ENCODE results near the gene EAF1.
A peak's percentile ranks its signal among the peaks of the same experiment; 100 is the strongest.
"Not testable (repeated sequence)": the region's sequence is repeated elsewhere in the genome, so short reads cannot be mapped to it uniquely, and the experiment has no call there.

The EAF1 gene

DNA sequence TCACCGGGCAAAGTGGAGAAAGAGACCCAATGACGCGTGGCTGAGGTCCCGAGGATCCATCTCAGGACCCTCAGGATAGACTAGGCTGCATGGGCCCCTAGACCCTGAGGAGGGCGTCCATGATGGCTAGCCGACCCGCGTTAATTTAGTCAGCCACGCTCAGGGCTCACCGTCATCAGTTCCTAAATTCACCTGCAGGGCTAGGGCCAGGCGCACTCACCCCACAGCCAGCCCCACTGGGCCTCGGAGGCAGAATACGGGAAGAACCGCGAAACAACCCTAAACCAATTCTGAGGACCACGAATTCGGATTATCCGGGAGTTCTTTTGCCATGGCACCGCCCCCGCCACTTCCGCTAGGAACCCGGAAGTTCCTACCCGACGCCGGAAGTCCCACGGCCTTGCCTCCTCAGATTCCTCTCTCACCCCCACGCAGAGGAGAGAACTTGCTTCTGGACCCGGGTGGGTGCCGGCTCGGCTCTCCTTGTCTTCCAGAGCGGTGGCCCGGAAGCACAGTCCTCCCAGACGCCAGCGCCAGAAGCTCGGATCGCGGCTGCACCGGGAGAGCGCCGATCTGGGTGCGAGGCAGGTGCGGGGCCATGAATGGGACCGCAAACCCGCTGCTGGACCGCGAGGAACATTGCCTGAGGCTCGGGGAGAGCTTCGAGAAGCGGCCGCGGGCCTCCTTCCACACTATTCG is at the start of gene EAF1, which contains the start of gene METTL6:
Gene EAF1, plus strand, starts transcription at position 417 of the 699 bp plus-strand sequence. Its CDS starts 182 bp downstream, at position 599.
Gene METTL6, minus strand, starts transcription at position 363 of the 699 bp plus-strand sequence. CDS start 1,033 bp downstream, outside the sequence.
- peak within 1 kb of the TSS; percentile 91 for H3K4me3 ChIP-seq (ENCODE audit: low read depth, low read length)
- no peak for DNase-seq (ENCODE audit: low read depth, low spot score)
- ChIA-PET POLR2A (no interaction called here), CTCF (interaction anchor here (1.6 to 3.3 kb wide), 2 partner anchors 22 to 130 kb away, joined by 4 to 12 read pairs; no protein-coding TSS in a partner anchor)
- TF ChIP-seq, protein P1, sequence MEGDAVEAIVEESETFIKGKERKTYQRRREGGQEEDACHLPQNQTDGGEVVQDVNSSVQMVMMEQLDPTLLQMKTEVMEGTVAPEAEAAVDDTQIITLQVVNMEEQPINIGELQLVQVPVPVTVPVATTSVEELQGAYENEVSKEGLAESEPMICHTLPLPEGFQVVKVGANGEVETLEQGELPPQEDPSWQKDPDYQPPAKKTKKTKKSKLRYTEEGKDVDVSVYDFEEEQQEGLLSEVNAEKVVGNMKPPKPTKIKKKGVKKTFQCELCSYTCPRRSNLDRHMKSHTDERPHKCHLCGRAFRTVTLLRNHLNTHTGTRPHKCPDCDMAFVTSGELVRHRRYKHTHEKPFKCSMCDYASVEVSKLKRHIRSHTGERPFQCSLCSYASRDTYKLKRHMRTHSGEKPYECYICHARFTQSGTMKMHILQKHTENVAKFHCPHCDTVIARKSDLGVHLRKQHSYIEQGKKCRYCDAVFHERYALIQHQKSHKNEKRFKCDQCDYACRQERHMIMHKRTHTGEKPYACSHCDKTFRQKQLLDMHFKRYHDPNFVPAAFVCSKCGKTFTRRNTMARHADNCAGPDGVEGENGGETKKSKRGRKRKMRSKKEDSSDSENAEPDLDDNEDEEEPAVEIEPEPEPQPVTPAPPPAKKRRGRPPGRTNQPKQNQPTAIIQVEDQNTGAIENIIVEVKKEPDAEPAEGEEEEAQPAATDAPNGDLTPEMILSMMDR (IDR thresholded peaks at IDR 0.05; ENCODE audit: insufficient read depth, low read length, missing control alignments): peak; percentile 0

DNA sequence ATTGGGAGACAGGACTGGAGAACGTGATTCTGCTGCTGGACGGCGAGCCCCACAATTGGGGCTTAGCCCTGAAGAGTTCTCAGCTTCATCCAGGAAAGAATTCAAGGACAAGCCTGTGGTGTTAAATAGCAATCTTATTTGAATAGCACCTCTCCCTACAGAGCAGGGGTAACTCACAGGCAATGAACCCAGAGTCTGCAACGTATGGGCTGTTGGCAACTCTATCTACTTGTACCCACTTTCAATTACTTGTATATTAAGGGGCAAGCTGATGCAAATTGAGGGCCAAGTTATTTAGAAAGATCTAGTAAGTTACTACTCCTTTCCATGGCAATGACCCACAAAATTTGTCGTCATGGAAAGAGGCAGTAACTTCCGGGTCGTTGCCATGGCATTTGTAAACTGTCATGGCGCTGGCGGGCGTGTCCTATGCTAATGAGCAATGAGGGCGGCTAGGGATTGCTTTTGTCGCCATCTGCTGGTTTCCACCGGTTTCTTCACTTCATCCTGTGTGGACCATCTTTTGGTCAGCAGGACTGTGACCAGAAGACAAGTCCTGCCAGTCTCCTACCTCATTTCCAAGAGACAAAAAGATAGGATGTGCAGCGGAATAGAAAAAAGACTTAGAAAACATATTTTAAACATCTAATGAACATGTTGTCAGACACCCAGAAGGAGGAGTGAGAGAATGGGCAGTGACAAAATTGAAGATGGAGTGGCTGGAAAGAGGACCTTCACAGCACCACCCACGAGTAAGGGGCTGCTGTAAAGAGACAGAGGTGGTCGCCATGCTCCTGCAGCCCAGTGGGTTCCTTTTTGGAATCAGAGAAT is 49.2 kb upstream of the EAF1 start:
- H3K4me3 ChIP-seq (ENCODE audit: low read depth, low read length): no peak overlapping the region
- peak; percentile 61 for DNase-seq (ENCODE audit: low read depth, low spot score)
- CTCF ChIA-PET: interaction anchor here (0.7 to 14.5 kb wide), 16 partner anchors 9 to 178 kb away, joined by 3 to 366 read pairs (median 5); partner anchors contain the start of gene SH3BP5
- TF ChIP-seq, protein P1 (IDR thresholded peaks at IDR 0.05; ENCODE audit: insufficient read depth, low read length, missing control alignments): peak; percentile 69
- POLR2A ChIA-PET: no interaction called here

DNA sequence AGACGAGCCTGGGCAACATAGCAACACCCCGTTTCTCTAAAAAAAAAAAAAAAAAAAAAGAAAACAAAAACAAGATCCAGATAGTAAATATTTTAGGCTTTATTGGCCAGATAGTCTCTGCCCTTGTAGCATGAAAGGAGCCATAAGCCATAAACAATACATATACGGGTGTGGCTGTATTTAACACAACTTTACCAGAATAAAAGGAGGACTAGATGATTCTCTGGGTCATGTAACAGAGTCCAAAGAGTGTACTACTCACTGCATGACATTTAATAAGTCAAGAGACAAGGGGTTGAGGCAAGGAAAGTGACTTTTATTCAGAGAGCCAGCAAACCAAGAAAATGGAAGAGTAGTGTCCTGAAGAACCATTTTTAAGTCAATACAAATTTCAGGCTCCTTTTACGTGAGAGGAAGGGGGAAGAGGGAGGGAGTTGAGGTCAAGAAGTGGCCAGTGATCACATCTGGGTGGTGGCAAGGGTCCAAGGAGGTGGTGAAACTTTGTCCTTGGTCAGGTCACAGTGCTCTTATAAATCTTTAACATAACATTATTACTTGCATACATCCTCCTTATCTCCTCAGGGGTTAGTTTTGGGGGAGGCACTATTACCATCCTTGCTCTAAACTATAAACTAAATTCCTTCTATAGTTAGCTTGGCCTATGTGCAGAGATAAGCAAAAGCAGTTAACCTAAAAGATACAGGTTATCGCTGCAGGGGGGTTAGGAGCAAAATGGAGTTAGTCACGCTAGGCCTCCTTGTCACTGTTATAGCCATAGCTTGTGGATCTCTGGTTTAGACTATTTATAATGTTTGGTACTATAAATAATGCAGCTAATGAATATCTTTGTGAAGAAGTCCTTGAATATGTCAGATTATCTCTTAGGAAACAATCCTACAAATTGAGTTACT is 46.2 kb upstream of the EAF1 start:
- ChIA-PET CTCF (interaction anchor here (0.6 to 14.5 kb wide), 7 partner anchors 17 to 178 kb away, joined by 3 to 366 read pairs (median 5); partner anchors contain the start of gene SH3BP5), POLR2A (interaction anchor here (0.6 kb wide), 1 partner anchor 52 kb away, joined by 3 read pairs; no protein-coding TSS in a partner anchor)
- H3K4me3 ChIP-seq (ENCODE audit: low read depth, low read length): no peak overlapping the region
- DNase-seq (ENCODE audit: low read depth, low spot score): no peak
- TF ChIP-seq, protein P1 (IDR thresholded peaks at IDR 0.05; ENCODE audit: insufficient read depth, low read length, missing control alignments): no peak

DNA sequence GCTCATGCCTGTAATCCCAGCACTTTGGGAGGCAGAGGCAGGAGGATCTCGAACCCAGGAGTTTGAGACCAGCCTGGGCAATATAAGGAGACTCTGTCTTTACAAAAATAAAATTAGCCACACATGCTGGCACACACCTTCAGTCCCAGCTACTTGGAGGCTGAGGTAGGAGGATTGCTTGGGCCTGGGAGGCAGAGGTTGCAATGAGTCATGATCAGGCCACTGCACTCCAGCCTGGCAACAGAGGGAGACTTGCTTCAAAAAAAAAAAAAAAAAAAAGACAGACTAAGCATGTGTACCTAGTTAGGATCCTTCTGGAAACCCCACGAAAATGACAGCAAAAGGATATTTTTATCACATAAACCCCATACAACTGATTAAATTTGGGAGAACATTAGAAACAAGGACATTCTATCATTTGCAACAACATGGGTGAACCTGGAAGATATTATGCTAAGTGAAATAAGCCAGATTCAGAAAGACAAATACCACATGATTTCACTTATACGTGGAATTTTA is 44.9 kb upstream of the EAF1 start:
- ChIA-PET POLR2A (interaction anchor here (0.6 kb wide), 1 partner anchor 53 kb away, joined by 3 read pairs; no protein-coding TSS in a partner anchor), CTCF (interaction anchor here (0.6 to 14.5 kb wide), 3 partner anchors 16 to 116 kb away, joined by 3 to 366 read pairs (median 5); no protein-coding TSS in a partner anchor)
- TF ChIP-seq, protein P1 (IDR thresholded peaks at IDR 0.05; ENCODE audit: insufficient read depth, low read length, missing control alignments): no peak
- DNase-seq (ENCODE audit: low read depth, low spot score): no peak
- H3K4me3 ChIP-seq (ENCODE audit: low read depth, low read length): no peak overlapping the region

DNA sequence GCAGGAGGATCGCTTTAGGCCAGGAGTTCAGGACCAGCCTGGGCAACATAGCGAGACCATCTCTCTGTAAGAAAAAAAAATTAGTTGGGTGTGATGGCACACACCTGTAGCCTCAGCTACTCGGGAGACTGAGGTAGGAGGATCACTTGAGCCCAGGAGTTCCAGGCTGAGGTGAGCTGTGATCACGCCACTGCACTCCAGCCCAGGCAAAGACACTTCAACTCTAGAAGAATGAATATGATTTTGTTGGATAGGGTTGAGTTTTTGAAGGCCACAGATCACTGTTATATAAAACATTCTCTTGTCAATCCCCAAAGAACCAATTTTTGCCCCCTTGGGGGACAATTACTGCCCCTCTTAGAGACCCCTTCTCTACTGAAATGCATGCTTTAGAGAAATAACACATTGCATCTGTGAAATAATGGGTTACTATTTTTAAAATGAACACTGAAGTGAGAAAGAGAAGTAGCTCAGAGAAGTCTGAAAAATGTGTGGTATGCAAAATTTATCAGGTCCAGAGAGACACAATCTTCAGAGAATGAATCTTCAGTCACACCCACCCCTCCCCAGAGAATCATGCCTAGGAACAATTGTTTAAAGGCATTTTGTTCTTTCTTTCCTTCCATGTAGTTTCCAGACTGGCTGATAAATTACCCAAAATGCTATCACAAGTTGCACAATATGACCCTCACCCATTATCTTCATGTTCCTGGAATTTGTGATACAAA is 42.7 kb upstream of the EAF1 start:
- TF ChIP-seq, protein P1 (IDR thresholded peaks at IDR 0.05; ENCODE audit: insufficient read depth, low read length, missing control alignments): no peak
- H3K4me3 ChIP-seq (ENCODE audit: low read depth, low read length): no peak overlapping the region
- ChIA-PET POLR2A (no interaction called here), CTCF (interaction anchor here (0.9 to 6.3 kb wide), 6 partner anchors 13 to 182 kb away, joined by 3 to 65 read pairs (median 7); partner anchors contain the start of gene SH3BP5)
- DNase-seq (ENCODE audit: low read depth, low spot score): no peak

DNA sequence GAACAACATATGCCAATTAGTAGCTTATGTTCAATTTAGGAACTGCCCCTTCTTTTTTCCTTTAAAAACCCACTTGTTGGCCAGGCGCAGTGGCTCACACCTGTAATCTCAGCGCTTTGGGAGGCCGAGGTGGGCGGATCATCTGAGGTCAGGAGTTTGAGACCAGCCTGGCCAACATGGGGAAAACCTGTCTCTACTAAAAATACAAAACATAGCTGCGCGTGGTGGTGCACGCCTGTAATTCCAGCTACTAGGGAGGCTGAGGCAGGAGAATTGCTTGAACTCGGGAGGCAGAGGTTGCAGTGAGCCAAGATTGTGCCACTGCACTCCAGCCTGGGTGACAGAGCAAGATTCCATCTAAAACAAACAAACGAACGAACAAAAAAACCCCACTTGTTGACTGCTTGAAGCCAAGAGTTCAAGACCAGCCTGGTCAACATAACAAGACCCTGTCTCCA is 42.1 kb upstream of the EAF1 start:
- CTCF ChIA-PET: interaction anchor here (0.9 to 6.3 kb wide), 6 partner anchors 13 to 182 kb away, joined by 3 to 65 read pairs (median 7); partner anchors contain the start of gene SH3BP5
- POLR2A ChIA-PET; DNase-seq (ENCODE audit: low read depth, low spot score); H3K4me3 ChIP-seq (ENCODE audit: low read depth, low read length): not testable (repeated sequence)

All from AG04449 (cell line).